Adrenal gland (tissue), 5 donors: ENCODE measurements around the gene PTGFRN.

Experiments
- CTCF ChIP-seq, 6 experiments: fragments of 450-650 bp in 4 of 6; fragments of 200-600 bp in 2 of 6; sonication (generic) in 1 of 6; IDR thresholded peaks; 1 replicate in 5 of 6; 2 replicates in 1 of 6; pipeline versions ENCODE4 v1.5.1 to v1.8.0; 2016 to 2021; ENCODE audit warnings: antibody characterized with exemption in 6 of 6, mild to moderate bottlenecking in 2 of 6, moderate library complexity in 1 of 6
- POLR2A ChIP-seq, 2 donors: fragments of 450-650 bp; IDR thresholded peaks; one replicate each; pipeline ENCODE4 v1.6.1; 2017; ENCODE audit warnings: antibody characterized with exemption in 2 of 2, mild to moderate bottlenecking in 2 of 2, moderate library complexity in 1 of 2
- donor health status: DM: no; HTN: no; CAD: no.

GRCh38 chr1:116908820-116909511 lies 750 bp upstream of the PTGFRN start:
- TF ChIP-seq CTCF (IDR thresholded peaks at IDR 0.05) (no peak), POLR2A (IDR thresholded peaks at IDR 0.05) (no peak)
